Nucleus accumbens (tissue), 56 donors: ENCODE data around the gene AKAP5.

Experiments used
- DNase-seq, 56 donors: peaks; one replicate each; lab custom pipeline; 2025; lab: John Stamatoyannopoulos, UW

The AKAP5 gene

GRCh38 chr14:64522591-64523355, 57.5 kb downstream of the AKAP5 start:
- DNase-seq: no peak
